Activated CD4-positive, alpha-beta T cell treated with anti-CD3 and anti-CD28 coated beads for 1 hour (primary cell): ENCODE results near the gene CLEC2L.

ENCODE experiments used
- DNase-seq: peaks from one replicate; pipeline ENCODE4 v3.0.0-alpha.2; 2020

CLEC2L gene

DNA sequence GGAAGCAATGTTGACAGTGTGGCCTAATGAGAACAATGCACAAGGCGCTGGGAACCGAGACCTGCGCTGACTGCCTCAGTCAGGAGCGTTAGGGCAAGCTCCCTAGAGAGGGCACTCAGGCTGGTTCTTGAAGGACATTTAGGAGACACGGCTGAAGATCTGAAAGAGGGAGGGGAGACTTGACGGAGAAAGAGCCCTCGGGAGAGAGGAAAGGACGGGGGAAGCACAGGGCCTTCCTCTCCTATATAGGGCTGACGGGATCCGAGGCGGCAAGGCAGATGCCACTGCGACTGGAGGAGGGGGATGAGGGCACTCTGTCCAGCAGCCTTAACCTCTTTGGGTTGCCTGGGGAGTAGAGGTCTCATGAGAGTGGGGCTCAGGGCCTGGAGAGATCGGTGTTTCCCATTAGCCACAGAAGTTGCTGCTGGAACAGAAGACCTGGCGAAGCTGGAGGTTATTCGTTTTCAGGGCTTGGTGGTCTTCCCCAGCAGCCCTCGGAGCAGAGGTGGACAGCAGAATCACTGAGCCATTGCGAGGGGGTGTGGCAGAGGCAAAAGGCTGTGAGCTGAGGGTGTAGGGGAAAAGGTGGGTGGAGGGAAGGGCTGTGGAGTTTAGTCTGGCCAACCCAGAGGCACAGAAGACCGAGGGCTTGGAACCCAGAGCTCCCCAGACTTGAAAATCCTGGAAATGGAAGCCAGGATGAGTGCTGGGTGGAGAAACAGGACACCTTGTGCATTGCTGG is 36.0 kb downstream of the CLEC2L start:
- no peak for DNase-seq

GRCh38 chr7:139560199-139560598 is 36.7 kb downstream of the CLEC2L start:
- no peak for DNase-seq

DNA sequence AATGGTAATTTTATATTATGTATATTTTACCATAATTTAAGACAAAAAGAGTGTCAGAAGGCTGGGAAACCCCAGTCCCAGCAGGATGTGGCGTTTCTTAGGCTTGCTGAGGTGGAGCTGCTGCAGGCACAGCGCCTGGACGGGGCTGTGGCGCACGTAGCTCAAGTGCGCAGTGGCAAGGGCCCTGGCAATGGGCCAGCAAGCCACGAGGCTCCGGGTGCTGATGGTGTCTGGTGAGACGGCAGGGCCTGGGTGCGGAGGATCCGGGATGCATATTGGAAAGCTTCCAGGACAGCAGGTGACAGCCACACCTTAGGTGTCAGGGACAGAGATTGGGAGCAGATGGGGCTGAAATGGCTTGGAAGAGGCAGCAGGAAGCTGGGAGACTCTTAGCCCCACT is 37.2 kb downstream of the CLEC2L start:
- DNase-seq, result no peak

- DNase-seq, result no peak
Observed at GRCh38 chr7:139562491-139562890, 39.0 kb downstream of the CLEC2L start.

DNA sequence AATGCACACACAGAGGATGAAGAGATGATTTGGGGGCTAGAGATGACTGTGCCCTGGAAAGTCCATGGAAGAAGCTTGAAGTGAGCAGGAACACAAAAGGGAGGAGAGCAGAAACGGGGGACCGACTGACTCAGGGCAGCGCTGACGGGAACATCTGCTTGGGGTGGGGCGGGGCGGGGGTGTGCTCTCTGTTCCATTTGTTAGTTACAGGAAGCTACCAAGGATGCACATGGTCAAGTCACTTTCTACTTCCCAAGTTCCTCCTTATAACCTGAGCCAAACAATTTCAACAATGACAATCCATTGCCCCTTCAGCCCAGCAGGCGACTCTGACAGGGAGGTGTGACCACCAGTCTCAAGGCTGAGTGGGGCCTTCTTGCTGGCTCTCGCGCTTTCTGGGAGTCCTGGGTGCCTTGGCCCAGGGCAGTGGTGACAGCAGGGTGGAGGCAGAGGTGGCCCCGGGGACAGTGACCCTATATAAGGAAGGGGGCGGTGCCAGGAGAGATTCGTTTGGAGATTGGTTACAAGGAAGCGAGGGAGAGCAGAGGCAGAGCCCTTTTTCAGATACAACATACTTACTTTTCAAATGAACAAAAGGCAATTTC is 39.6 kb downstream of the CLEC2L start:
- DNase-seq, result no peak

DNA sequence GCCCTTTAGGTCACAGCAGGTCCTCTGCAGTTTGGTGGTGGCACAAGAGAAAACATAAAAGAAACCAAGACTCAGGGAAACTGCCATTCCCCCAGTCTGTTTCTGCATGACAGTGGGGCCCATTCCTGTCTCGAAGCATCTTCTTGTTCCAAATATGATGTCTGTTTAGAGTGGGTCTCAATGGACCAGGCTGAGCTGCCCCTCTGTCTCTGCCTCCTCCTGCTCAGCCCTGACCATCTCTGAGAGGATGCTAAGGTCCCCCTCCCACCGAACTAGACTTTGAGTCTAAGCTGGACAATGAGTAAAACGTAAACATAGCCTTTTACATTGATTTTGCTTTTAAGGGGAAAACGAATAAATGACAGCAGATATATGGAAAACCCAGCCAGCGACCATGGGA is 40.4 kb downstream of the CLEC2L start:
- DNase-seq, result no peak

- no peak for DNase-seq
Observed at GRCh38 chr7:139566075-139566474, 42.6 kb downstream of the CLEC2L start.

GRCh38 chr7:139566736-139567646 is 43.5 kb downstream of the CLEC2L start:
- DNase-seq, result no peak

GRCh38 chr7:139567647-139568345 is 44.3 kb downstream of the CLEC2L start:
- DNase-seq, result no peak

GRCh38 chr7:139568346-139568675 is 44.8 kb downstream of the CLEC2L start:
- no peak for DNase-seq

- no peak for DNase-seq
Observed at GRCh38 chr7:139568813-139569490, 45.5 kb downstream of the CLEC2L start.

DNA sequence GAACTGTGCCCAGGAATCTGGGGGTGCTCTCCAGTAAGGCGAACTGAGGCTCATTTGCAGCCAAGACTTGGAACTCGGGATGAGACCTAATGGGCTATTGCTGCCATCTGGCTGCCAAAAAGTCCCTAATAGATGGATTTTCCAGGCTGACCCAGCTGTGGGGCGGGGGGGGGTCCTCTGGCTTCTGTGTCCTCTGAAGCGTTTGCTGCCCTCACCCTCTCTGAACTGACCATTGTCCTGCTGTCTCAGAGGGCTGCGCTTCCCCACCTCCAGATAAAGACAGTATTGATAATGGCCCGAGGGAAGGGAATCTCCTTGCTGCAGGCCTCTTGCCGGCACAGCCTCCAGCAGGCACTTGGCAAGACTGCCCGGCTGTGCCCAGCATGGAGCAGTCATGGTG is 46.6 kb downstream of the CLEC2L start:
- DNase-seq, result no peak

DNA sequence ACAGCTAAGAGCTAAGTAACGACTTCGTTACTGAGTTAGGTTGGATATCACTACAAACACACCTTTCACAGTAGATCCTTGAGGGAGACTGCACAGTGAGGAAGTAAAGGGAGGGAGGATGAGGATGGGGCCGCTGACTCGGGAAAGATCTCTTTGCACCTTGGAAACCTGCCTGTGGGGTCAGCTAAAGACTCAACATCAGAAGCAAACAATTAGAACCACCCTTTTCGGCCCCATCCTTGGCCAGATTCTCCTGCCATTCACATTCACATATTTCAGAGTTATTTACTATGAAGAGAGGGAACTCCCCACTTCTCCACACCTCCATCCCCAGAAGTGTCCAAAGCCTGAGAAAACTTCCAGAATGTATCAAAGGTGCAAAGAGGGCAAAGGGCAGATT is 47.1 kb downstream of the CLEC2L start:
- no peak for DNase-seq

GRCh38 chr7:139571190-139571589 is 47.7 kb downstream of the CLEC2L start:
- no peak for DNase-seq

DNA sequence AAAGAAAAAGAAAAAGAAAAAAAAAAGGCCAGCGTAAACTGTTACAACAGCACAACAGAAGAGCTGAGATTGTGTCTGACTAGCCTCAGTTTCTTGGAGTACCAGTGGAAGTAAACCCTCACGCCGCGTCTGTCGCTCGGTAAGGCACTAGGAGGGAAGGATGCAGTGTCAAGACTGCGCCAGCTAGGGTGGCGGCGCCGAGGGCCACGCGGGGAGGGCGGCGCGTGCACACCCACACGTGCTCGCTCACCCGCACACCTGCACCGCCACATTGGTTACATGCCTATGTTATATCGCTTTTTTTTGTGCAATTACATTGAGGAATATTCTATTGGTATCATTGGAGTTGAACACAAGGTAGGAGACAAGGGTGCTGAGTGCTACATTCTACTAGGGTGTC is 48.2 kb downstream of the CLEC2L start:
- no peak for DNase-seq

- no peak for DNase-seq
Observed at GRCh38 chr7:139572071-139572470, 48.6 kb downstream of the CLEC2L start.

- DNase-seq, result no peak
Observed at GRCh38 chr7:139572704-139573385, 49.4 kb downstream of the CLEC2L start.

- DNase-seq, result no peak
Observed at GRCh38 chr7:139573871-139574270, 50.4 kb downstream of the CLEC2L start.

DNA sequence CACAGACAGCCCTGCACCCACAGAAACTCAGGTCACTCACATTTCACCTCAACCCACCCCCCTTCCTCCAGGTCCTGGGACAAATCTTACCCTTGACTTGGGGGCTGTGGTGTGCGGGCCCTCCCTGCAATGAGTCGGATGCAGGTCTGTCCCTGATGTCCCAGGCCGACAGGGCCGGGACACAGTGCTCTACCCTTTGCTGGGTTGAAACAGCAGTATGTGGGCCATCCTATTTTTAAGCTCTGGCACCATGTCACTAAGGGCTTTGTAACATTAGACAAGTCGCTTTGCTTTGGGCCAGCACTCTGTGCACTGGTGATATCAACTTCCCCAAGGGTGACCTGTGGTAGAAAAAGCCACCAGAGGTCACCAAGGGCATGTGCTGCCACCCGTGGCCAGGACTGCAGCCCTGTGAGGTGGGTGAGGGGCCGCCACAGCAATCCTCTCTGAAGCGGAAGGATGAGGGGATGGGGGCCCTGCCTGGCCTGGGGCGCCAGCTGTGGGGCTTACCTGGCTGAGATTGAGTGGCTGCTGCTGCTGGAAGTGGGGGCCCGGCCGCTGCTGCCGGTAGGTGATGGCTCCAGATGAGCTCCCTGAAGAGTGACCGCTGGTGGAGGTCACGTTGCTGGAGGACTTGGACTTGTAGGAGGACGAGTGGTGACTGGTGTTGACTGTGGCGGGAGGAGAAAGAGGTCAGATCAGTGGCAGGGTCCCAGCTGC is 51.3 kb downstream of the CLEC2L start:
- DNase-seq, result no peak

DNA sequence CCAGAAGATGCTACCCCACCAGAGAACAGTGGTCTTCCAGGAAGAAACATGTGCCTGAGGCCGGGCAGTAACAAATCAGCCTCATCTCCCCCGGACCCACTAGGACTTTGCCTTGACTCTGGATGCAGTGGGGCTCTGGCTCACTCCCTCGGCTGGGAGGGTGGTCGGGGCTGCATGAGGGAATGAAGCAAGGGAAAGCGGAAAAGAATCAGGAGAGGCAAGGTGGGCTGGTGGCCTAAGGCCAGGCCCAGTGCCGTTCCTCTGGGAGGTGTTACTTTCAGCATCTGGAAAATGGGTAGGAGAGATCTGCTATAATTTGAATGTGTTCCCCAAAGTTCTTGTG is 51.8 kb downstream of the CLEC2L start:
- no peak for DNase-seq

DNA sequence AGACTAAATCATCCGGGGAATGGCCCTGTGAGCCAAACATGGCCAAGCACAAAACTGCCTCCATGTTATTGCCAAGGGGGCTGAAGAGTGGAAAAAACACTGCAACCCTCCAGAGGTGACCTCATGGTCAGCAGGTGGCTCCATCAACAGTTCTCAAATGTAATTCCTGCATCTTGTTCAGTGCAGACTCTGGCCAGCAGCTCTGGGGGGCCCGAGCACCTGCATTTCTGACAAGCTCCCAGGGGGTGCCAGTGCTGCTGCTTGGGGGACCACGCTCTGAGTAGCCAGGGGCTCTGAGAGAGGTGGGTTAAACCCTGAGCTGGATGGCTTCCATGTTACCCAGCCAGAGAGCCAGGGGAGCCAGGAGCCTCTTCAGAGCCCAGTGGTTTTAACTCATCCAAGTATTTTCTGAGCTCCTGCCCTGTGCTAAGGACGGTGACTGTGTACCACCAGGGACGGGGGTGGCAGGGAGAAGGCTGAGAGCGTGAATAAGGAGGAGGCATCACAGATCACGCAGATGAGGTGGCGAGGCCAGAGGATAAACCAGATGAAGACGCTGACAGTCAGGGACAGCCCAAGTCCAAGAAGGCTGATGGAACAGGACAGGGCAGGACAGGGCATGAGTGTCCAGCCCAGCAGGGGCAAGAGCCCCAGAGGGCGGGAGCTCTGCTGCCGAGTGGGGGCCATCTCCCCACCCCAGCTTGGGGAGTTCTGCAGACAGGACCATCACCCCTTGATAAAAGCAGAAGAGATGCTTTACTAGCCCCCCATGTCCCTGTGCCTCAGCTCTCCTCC is 52.9 kb downstream of the CLEC2L start:
- DNase-seq, result no peak
